GM12875 (cell line): ENCODE data around the gene IQSEC3.

ENCODE experiments used
- H3K4me3 ChIP-seq: one replicate; pipeline ENCODE4 v1.5.1; 2011; ENCODE audit warnings: low read depth, low read length, control low read depth
- TF ChIP-seq, protein P1 (sequence below): IDR thresholded peaks from 2 replicates; pipeline ENCODE4 v1.5.1; 2011; ENCODE audit warnings: low read depth, mild to moderate bottlenecking, control low read depth, inconsistent platforms, low read length, moderate library complexity, borderline replicate concordance; ENCODE audit not compliant: insufficient read depth

IQSEC3 gene

DNA sequence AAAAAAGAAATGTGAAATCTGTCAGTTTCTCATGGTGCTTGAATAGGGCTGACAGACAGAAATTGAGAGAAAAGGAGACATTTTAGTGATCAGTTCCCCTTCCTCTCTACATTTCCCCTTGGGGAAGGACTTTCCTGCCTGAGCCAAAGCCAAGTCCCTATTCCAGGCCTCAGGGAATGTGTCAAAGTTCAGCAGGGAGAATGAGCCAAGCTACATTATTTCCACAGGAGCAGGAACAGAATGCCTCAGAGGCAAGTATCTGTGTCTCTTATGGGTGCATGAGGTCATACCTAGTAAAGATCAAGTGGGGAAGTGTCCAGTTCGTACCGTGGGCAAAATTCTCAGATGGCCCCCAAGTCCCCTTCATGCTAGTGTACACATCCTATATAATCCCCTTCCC lies 68.6 kb downstream of the IQSEC3 start:
- no peak overlapping the region for H3K4me3 ChIP-seq
- TF ChIP-seq, protein P1, sequence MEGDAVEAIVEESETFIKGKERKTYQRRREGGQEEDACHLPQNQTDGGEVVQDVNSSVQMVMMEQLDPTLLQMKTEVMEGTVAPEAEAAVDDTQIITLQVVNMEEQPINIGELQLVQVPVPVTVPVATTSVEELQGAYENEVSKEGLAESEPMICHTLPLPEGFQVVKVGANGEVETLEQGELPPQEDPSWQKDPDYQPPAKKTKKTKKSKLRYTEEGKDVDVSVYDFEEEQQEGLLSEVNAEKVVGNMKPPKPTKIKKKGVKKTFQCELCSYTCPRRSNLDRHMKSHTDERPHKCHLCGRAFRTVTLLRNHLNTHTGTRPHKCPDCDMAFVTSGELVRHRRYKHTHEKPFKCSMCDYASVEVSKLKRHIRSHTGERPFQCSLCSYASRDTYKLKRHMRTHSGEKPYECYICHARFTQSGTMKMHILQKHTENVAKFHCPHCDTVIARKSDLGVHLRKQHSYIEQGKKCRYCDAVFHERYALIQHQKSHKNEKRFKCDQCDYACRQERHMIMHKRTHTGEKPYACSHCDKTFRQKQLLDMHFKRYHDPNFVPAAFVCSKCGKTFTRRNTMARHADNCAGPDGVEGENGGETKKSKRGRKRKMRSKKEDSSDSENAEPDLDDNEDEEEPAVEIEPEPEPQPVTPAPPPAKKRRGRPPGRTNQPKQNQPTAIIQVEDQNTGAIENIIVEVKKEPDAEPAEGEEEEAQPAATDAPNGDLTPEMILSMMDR, result no peak

GRCh38 chr12:138171-138897 lies 71.8 kb downstream of the IQSEC3 start:
- TF ChIP-seq, protein P1, result no peak
- no peak overlapping the region for H3K4me3 ChIP-seq

DNA sequence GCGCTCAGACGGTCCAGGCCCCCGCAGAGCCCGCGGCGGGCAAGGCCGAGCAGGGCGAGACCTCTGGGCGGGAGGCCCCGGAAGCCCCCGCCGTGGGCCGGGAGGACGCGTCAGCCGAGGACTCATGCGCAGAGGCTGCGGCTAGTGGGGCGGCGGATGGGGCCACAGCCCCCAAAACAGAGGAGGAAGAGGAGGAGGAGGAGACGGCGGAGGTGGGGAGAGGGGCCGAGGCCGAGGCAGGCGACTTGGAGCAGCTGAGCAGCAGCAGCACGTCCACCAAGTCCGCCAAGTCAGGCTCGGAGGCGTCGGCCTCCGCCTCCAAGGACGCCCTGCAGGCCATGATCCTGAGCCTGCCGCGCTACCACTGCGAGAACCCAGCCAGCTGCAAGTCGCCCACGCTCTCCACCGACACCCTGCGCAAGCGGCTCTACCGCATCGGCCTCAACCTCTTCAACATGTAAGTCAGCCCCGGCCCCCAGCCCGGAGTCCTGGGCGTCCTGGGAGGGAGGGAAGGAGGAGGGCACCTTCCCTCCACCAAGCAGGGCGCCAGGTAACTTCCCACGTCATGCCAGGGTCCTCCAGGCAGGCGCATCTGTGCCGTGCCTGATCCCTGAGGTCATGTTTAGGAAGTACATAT lies 72.4 kb downstream of the IQSEC3 start:
- no peak overlapping the region for H3K4me3 ChIP-seq

GRCh38 chr12:139585-139984 lies 73.0 kb downstream of the IQSEC3 start:
- H3K4me3 ChIP-seq, result no peak overlapping the region

More for the DNA sequence above, 72.4 kb downstream of the IQSEC3 start:
- TF ChIP-seq, protein P1, result no peak

GRCh38 chr12:140162-140561 lies 73.6 kb downstream of the IQSEC3 start:
- H3K4me3 ChIP-seq, result no peak overlapping the region

More at GRCh38 chr12:139585-139984, 73.0 kb downstream of the IQSEC3 start:
- TF ChIP-seq, protein P1, result no peak

DNA sequence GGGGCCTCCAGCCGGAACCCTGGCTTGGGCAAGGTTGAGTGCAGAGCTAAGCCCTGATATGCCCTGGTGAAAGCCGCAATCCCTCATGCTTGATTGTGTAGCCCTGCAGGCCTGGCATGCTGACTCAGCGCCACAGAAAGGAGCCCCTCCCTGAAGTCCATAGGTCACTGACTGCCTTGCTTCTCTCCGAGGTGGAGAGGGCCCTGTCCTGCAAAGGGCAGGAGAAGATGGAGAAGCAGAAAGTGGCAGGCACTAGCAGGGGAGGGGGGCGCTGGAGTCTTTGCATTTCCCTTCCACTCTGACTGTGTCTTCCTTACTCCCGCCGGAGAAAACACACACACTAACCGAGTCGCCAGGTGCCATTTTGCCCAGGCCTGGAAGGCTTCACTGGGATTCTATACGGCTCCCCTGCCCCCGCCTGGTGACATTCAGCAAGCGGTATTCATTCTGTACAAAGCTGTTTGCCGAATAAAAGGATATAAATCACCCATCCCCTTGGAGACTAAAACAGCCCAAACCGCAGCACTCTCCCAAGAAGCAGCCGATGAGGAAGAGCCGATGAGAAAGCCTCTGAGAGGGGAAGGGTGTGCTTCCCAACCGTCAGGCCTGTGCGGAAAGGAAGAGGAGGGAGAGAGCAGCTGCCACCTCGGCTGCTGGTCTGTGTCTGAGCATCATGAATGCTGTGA lies 77.5 kb downstream of the IQSEC3 start:
- no peak overlapping the region for H3K4me3 ChIP-seq
- TF ChIP-seq, protein P1, result no peak

More at GRCh38 chr12:140162-140561, 73.6 kb downstream of the IQSEC3 start:
- TF ChIP-seq, protein P1, result no peak
